Measurements from ENCODE around the gene PTF1A.

Gene PTF1A, protein sequence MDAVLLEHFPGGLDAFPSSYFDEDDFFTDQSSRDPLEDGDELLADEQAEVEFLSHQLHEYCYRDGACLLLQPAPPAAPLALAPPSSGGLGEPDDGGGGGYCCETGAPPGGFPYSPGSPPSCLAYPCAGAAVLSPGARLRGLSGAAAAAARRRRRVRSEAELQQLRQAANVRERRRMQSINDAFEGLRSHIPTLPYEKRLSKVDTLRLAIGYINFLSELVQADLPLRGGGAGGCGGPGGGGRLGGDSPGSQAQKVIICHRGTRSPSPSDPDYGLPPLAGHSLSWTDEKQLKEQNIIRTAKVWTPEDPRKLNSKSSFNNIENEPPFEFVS

GRCh38 chr10:23191764-23192711, at the start of gene PTF1A:
PTF1A (plus strand) TSS chr10:23192312; CDS start chr10:23192531, 219 bp downstream.
- DNase-seq = no peak

GRCh38 chr10:23146258-23146657, 45.9 kb upstream of the PTF1A start:
- DNase-seq = no peak

GRCh38 chr10:23147035-23147434, 45.1 kb upstream of the PTF1A start:
- DNase-seq = no peak

DNA sequence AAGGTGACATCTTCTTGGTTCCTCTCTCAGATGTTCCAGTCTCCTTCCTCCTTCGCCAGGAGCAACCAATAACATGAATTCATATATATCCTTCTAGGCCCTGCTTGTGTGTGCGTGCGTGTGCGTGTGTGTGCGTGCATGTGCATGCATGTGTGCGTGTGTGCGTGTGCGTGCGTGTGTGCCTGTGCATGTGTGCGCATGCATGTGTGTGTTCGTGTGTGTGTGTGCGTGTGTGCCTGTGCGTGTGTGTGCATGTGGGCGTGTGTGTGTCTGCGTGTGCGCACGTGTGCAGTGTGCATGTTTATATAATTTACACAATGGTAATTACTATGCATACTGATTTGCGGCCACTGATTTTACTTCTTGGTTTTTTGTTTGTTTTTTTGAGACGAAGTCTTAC, 43.9 kb upstream of the PTF1A start:
- DNase-seq = no peak

GRCh38 chr10:23150091-23150490, 42.0 kb upstream of the PTF1A start:
- no peak for DNase-seq

- no peak for DNase-seq
Measured at GRCh38 chr10:23150610-23151009, 41.5 kb upstream of the PTF1A start.

GRCh38 chr10:23151071-23151470, 41.0 kb upstream of the PTF1A start:
- no peak for DNase-seq

- no peak for DNase-seq
Measured at GRCh38 chr10:23155169-23155568, 36.9 kb upstream of the PTF1A start.

DNA sequence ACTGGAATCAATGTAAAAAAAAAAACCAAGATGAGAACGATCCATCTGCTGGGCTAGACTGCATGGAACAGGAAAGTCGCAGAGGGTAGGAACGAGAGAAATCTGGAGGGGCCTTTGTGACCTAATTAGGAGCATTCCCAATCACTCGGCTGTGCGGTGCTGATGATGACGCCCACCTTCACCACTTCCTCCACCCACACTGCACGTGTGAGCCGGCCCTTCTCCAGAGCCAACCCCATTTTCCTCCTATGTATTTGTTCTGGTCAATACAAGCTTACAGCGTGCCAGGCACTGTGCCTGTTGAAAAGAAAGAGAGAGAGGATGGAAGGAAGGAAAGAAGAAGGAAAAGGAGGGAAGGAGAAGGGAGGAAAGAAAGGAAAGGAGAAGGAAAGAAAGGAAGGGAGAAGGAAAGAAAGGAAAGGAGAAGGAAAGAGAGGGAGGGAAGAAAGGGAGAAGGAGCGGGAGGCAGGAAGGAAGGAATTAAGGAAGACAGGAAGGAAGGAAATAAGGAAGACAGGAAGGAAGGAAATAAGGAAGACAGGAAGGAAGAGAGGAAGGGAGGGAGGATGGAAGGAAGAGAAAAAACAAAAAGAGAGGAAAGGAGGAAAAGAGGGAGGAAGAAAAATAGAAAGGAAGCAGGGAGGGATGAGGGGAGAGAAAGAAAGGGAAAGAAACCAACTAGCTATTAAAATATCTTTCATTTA, 35.5 kb upstream of the PTF1A start:
- no peak for DNase-seq

DNA sequence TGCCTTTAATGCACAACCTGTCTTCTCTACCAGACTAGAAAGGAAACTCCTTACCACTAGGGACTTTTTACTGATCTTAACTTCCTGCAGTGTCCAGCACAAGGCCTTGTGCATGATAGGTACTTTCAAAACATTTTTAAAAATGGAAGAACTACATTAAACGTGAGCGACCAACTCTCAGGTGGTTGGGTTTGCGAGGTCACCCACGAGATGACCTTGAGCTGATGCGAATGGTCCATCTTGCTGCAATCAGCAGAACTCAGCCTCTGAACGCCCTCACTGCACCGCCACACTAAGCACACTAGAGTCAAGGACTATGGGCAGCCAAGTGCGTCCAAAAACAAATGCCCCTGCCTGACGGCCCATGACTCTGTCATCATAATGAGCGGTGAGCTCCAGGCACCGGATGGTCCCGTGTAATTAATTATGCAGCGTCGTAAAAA, 34.9 kb upstream of the PTF1A start:
- no peak for DNase-seq

- DNase-seq = no peak
Measured at GRCh38 chr10:23157691-23158369, 34.3 kb upstream of the PTF1A start.

GRCh38 chr10:23158370-23158769, 33.7 kb upstream of the PTF1A start:
- DNase-seq = peak; percentile 14

DNA sequence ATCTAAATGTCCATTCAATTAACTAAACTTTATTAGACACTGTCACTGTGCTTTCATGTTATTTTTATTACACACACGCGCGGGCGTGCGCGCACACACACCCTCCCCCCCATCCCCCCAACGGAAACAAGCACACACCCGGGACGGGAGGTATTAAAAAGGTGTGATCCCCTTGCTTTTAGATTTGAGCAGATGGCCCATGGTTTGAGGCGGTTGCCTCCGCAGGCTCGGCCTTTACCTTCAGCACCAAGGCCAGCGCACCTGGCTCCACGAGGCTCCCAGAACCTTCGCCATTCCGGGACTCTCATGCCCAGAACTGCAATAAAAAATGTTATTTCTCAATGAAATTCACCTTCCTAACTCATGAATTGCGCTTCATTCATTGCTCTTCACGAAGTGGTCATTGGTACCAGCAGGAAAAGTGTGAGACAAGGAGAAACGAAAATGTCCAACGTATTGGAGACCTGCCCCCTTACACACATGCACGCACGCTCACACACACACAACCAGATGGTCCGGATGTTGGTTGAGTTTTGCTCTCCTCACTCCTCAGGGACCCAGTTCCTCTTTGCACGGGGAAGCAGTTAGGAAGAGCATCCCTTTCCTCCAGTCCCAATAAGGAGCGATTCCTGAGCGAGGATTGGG, 20.8 kb upstream of the PTF1A start:
- no peak for DNase-seq

DNA sequence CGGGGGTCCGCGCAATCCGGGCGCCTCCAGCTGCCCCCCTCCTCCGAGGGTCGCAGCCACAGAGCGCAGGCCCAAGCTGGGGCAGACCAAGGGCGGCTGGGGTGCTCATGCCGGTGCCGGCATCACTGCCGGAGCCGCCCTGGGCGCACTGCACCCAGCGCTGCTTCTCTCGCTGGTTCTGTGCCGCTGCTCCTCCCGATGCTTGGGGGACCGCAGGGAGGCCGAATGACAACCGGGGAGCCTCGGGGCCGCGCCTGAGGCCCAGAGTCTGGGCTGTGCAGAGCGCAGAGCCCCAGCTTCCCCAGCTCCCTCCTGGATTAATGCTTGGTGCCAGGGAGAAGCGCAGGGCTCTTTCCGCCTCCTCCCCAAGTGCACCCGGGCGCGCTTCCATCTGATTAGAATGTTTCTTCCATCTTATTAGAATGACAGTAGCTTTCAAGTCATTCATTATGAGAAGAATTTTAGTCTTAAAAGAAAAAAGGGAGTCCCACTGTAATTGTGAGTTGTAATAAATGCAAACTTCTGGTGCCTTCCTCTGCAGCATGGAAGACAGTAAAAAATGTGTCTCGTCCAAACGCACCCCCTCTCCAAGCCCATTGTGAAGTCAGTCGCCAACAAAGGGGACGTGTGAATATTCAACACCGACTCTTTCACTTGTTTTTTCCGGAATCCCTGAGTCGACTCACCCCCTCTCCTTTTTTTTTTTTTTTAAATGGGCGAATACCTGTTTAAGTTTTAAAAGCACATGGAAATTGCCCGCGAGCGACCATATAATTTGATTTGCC, 19.5 kb upstream of the PTF1A start:
- DNase-seq = no peak

GRCh38 chr10:23173214-23174073, 18.7 kb upstream of the PTF1A start:
- DNase-seq = no peak

DNA sequence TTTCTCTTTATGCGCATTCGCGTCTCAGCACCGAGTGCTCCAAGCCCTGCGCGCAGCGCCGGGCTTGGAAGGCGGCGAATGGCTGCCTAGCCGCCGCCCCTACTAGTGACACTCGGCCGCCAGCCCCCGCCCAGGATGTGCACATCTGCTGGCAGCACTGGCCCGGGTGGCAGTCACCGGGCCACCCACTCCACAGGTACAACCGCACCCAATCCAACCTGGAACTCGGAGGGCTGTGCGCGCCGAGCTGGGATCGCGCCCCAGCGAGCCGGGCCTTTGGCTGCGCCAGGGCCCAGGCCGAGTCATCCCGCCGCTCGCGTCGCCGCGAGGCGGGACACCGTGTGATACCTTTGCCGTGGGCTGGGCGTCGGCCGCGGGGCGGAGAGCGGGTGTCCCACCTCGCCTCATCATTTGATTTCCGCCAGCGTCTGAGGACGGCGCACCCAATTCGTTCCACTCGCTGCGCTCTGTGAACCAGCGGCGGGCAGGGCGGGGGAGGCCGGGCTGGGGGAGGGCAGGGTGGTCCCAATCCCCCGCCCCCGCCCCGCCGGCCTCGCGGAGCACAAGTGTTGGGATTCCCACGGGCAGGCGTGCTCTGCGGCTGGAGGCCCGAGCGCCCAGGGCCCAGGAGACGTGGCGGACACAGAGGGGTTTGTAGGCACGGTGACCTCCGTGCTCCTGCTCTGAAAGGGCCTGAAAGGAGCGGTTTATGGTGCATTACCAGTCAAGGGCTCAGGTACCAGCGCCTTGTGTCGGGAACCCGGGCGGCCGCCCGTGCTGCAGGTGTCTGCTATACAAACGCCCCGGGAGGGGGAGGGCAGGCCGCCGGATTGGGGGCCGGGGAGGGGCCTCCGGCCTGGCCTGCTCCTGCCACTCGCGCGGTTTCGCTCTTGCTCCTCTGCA, 17.8 kb upstream of the PTF1A start:
- DNase-seq = no peak

GRCh38 chr10:23174977-23175512, 17.1 kb upstream of the PTF1A start:
- DNase-seq = no peak

- no peak for DNase-seq
Measured at GRCh38 chr10:23186178-23186577, 5.9 kb upstream of the PTF1A start.

GRCh38 chr10:23186697-23187096, 5.4 kb upstream of the PTF1A start:
- DNase-seq = no peak

All from NCI-H2227 treated with DMSO at 0.1 percent for 48 hours (cell line).